ENCODE results near the gene CD22.

Gene CD22

GRCh38 chr19:35307931-35308330 lies 21.1 kb upstream of the CD22 start:
- H3K27ac ChIP-seq, result no peak overlapping the region
- DNase-seq (ENCODE audit: low read depth, low spot score), result no peak

GRCh38 chr19:35308910-35309309 lies 20.1 kb upstream of the CD22 start:
- DNase-seq (ENCODE audit: low read depth, low spot score), result no peak
- Histone ChIP-seq H3K27ac (no peak overlapping the region), H3K4me3 (no peak overlapping the region), H3K9ac (ENCODE audit: insufficient read length) (no peak overlapping the region), H3K36me3 (ENCODE audit: insufficient read depth, low read length) (no peaks in the 10 kb centered on the region), H3K9me3 (ENCODE audit: low read depth, low read length) (no peaks in the 10 kb centered on the region)
- TF ChIP-seq EZH2 (IDR thresholded peaks at IDR 0.05), result no peak

More at GRCh38 chr19:35307931-35308330, 21.1 kb upstream of the CD22 start:
- H3K9me3 ChIP-seq (ENCODE audit: low read depth, low read length), result no peaks in the 10 kb centered on the region
- TF ChIP-seq POLR2AphosphoS5 (IDR thresholded peaks at IDR 0.05; ENCODE audit: borderline replicate concordance, low read depth, low read length), result no peak
- TF ChIP-seq EZH2 (IDR thresholded peaks at IDR 0.05), result no peak
- no peak for TF ChIP-seq FOXP2 (optimal IDR thresholded peaks at IDR 0.05; ENCODE audit: control extremely low read depth, extremely low read length, insufficient read depth)
- no peaks in the 10 kb centered on the region for H3K36me3 ChIP-seq (ENCODE audit: insufficient read depth, low read length)
- no peak overlapping the region for H3K4me3 ChIP-seq
- H3K9ac ChIP-seq (ENCODE audit: insufficient read length), result no peak overlapping the region

- Histone ChIP-seq H3K9me3 (ENCODE audit: low read depth, low read length) (no peaks in the 10 kb centered on the region), H3K36me3 (ENCODE audit: insufficient read depth, low read length) (no peaks in the 10 kb centered on the region), H3K9ac (ENCODE audit: insufficient read length) (no peak overlapping the region), H3K27ac (no peak overlapping the region), H3K4me3 (no peak overlapping the region)
- DNase-seq (ENCODE audit: low read depth, low spot score), result no peak
- no peak for TF ChIP-seq FOXP2 (optimal IDR thresholded peaks at IDR 0.05; ENCODE audit: control extremely low read depth, extremely low read length, insufficient read depth)
- TF ChIP-seq EZH2 (IDR thresholded peaks at IDR 0.05), result no peak
- TF ChIP-seq POLR2AphosphoS5 (IDR thresholded peaks at IDR 0.05; ENCODE audit: borderline replicate concordance, low read depth, low read length), result no peak
Observed at GRCh38 chr19:35309481-35310279, 19.3 kb upstream of the CD22 start.

- TF ChIP-seq POLR2AphosphoS5 (IDR thresholded peaks at IDR 0.05; ENCODE audit: borderline replicate concordance, low read depth, low read length), result no peak
- TF ChIP-seq EZH2 (IDR thresholded peaks at IDR 0.05), result no peak
- TF ChIP-seq FOXP2 (optimal IDR thresholded peaks at IDR 0.05; ENCODE audit: control extremely low read depth, extremely low read length, insufficient read depth), result no peak
- H3K9ac ChIP-seq (ENCODE audit: insufficient read length), result no peak overlapping the region
- H3K4me3 ChIP-seq, result no peak overlapping the region
- H3K36me3 ChIP-seq (ENCODE audit: insufficient read depth, low read length), result no peaks in the 10 kb centered on the region
- no peak for DNase-seq (ENCODE audit: low read depth, low spot score)
- no peak overlapping the region for H3K27ac ChIP-seq
- no peaks in the 10 kb centered on the region for H3K9me3 ChIP-seq (ENCODE audit: low read depth, low read length)
Observed at GRCh38 chr19:35310331-35310730, 18.7 kb upstream of the CD22 start.

GRCh38 chr19:35310811-35311465 lies 18.0 kb upstream of the CD22 start:
- no peak for DNase-seq (ENCODE audit: low read depth, low spot score)
- TF ChIP-seq POLR2AphosphoS5 (IDR thresholded peaks at IDR 0.05; ENCODE audit: borderline replicate concordance, low read depth, low read length), result no peak
- no peak for TF ChIP-seq EZH2 (IDR thresholded peaks at IDR 0.05)
- no peak for TF ChIP-seq FOXP2 (optimal IDR thresholded peaks at IDR 0.05; ENCODE audit: control extremely low read depth, extremely low read length, insufficient read depth)
- no peak overlapping the region for H3K4me3 ChIP-seq
- no peaks in the 10 kb centered on the region for H3K36me3 ChIP-seq (ENCODE audit: insufficient read depth, low read length)
- no peak overlapping the region for H3K27ac ChIP-seq
- no peak overlapping the region for H3K9ac ChIP-seq (ENCODE audit: insufficient read length)
- H3K9me3 ChIP-seq (ENCODE audit: low read depth, low read length), result no peaks in the 10 kb centered on the region

- TF ChIP-seq POLR2AphosphoS5 (IDR thresholded peaks at IDR 0.05; ENCODE audit: borderline replicate concordance, low read depth, low read length) (no peak), EZH2 (IDR thresholded peaks at IDR 0.05) (no peak), FOXP2 (optimal IDR thresholded peaks at IDR 0.05; ENCODE audit: control extremely low read depth, extremely low read length, insufficient read depth) (no peak)
- H3K27ac ChIP-seq, result no peak overlapping the region
Observed at GRCh38 chr19:35311901-35312665, 16.9 kb upstream of the CD22 start.

GRCh38 chr19:35313587-35313986 lies 15.4 kb upstream of the CD22 start:
- DNase-seq (ENCODE audit: low read depth, low spot score), result no peak
- H3K27ac ChIP-seq, result no peak overlapping the region
- H3K9ac ChIP-seq (ENCODE audit: insufficient read length), result no peak overlapping the region
- no peak overlapping the region for H3K4me3 ChIP-seq
- H3K9me3 ChIP-seq (ENCODE audit: low read depth, low read length), result no peaks in the 10 kb centered on the region
- H3K36me3 ChIP-seq (ENCODE audit: insufficient read depth, low read length), result no peaks in the 10 kb centered on the region
- TF ChIP-seq POLR2AphosphoS5 (IDR thresholded peaks at IDR 0.05; ENCODE audit: borderline replicate concordance, low read depth, low read length) (no peak), EZH2 (IDR thresholded peaks at IDR 0.05) (no peak), FOXP2 (optimal IDR thresholded peaks at IDR 0.05; ENCODE audit: control extremely low read depth, extremely low read length, insufficient read depth) (no peak)

More at GRCh38 chr19:35311901-35312665, 16.9 kb upstream of the CD22 start:
- no peak for DNase-seq (ENCODE audit: low read depth, low spot score)
- H3K4me3 ChIP-seq, result no peak overlapping the region
- no peaks in the 10 kb centered on the region for H3K9me3 ChIP-seq (ENCODE audit: low read depth, low read length)
- no peak overlapping the region for H3K9ac ChIP-seq (ENCODE audit: insufficient read length)
- no peaks in the 10 kb centered on the region for H3K36me3 ChIP-seq (ENCODE audit: insufficient read depth, low read length)

GRCh38 chr19:35314031-35314430 lies 15.0 kb upstream of the CD22 start:
- no peak for DNase-seq (ENCODE audit: low read depth, low spot score)
- TF ChIP-seq FOXP2 (optimal IDR thresholded peaks at IDR 0.05; ENCODE audit: control extremely low read depth, extremely low read length, insufficient read depth), result no peak
- no peak for TF ChIP-seq POLR2AphosphoS5 (IDR thresholded peaks at IDR 0.05; ENCODE audit: borderline replicate concordance, low read depth, low read length)
- TF ChIP-seq EZH2 (IDR thresholded peaks at IDR 0.05), result no peak
- Histone ChIP-seq H3K4me3 (no peak overlapping the region), H3K9me3 (ENCODE audit: low read depth, low read length) (no peaks in the 10 kb centered on the region), H3K36me3 (ENCODE audit: insufficient read depth, low read length) (no peaks in the 10 kb centered on the region), H3K9ac (ENCODE audit: insufficient read length) (no peak overlapping the region), H3K27ac (no peak overlapping the region)

Measured in SK-N-MC (cell line).